ENCODE results near the gene GSN. TPM values are rescaled to one million over a fixed set of nuclear protein-coding genes. Genes with fewer than 3 reads are reported as not detected.

The GSN gene
- total and polyA plus RNA-seq, 4 donors, result 18.8 to 402 (median 51.6) TPM

DNA sequence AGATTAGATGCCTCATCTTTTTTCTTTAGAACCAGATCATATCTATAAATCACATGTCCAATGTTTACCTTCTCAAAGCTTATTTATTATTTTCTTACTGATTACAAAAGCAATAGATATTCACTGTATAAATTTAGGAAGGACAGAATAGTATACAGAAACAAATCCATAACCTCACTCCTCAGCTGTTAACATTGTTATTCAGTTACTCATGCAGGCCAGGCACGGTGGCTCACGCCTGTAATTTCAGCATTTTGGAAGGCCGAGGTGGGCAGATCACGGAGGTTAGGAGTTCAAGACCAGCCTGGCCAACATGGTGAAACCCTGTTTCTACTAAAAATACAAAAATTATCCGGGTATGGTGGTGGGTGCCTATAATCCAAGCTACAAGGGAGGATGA is 86.8 kb downstream of the GSN start:
- peaks cover 5 to 22% (median 14%) of the 10 kb centered on the region in 4 donors for H3K4me1 ChIP-seq (ENCODE audit: control insufficient read depth in 4 of 4, insufficient read depth in 4 of 4, low read length in 3 of 4)
- no peaks in the 10 kb centered on the region for H3K9me3 ChIP-seq (ENCODE audit: control insufficient read depth in 4 of 4, low read length in 3 of 4)
- H3K9ac ChIP-seq (ENCODE audit: low read depth in 1 of 2, low read length in 2 of 2), result no peak overlapping the region
- no peak overlapping the region for H3K27ac ChIP-seq (ENCODE audit: low read depth in 1 of 2, low read length in 2 of 2)
- no peak overlapping the region for H3K4me3 ChIP-seq (ENCODE audit: low read depth in 1 of 3, low read length in 3 of 3)
- no peaks in the 10 kb centered on the region for H3K27me3 ChIP-seq (ENCODE audit: control insufficient read depth in 4 of 4, insufficient read depth in 4 of 4, low read length in 3 of 4)
- 88% methylated on average over 5 of the region's 5 CpGs for WGBS
- peaks cover 8 to 55% (median 38%) of the 10 kb centered on the region in 4 donors for H3K36me3 ChIP-seq (ENCODE audit: control insufficient read depth in 4 of 4, insufficient read depth in 3 of 4, low read depth in 1 of 4, low read length in 3 of 4)
- DNase-seq (ENCODE audit: low spot score), result no peak
- TF ChIP-seq SP1 (IDR thresholded peaks at IDR 0.05) (no peak), RAD21 (IDR thresholded peaks at IDR 0.05) (no peak), NR2F2 (IDR thresholded peaks at IDR 0.05) (no peak), HNF4A (conservative IDR thresholded peaks at IDR 0.05) (no peak)
- TF ChIP-seq, protein P1, sequence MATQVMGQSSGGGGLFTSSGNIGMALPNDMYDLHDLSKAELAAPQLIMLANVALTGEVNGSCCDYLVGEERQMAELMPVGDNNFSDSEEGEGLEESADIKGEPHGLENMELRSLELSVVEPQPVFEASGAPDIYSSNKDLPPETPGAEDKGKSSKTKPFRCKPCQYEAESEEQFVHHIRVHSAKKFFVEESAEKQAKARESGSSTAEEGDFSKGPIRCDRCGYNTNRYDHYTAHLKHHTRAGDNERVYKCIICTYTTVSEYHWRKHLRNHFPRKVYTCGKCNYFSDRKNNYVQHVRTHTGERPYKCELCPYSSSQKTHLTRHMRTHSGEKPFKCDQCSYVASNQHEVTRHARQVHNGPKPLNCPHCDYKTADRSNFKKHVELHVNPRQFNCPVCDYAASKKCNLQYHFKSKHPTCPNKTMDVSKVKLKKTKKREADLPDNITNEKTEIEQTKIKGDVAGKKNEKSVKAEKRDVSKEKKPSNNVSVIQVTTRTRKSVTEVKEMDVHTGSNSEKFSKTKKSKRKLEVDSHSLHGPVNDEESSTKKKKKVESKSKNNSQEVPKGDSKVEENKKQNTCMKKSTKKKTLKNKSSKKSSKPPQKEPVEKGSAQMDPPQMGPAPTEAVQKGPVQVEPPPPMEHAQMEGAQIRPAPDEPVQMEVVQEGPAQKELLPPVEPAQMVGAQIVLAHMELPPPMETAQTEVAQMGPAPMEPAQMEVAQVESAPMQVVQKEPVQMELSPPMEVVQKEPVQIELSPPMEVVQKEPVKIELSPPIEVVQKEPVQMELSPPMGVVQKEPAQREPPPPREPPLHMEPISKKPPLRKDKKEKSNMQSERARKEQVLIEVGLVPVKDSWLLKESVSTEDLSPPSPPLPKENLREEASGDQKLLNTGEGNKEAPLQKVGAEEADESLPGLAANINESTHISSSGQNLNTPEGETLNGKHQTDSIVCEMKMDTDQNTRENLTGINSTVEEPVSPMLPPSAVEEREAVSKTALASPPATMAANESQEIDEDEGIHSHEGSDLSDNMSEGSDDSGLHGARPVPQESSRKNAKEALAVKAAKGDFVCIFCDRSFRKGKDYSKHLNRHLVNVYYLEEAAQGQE (IDR thresholded peaks at IDR 0.05), result no peak

DNA sequence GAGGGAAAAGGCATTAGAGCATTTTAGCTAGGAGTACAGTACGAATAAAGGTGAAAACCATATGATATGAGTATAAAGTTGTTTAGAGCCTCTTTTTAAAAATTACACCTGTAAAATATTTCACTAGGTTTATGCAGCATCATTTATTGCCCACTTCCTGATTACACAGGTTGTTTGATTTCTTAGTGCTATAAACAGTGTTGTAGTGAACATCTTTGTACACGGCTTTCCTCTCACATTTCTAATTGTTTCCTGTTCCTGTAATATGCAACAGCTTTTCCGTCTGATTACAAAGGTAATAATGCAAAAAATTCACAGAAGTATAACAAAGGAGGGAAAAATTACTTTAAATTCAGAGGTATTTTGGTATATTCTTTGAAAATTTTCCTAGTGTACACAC is 89.0 kb downstream of the GSN start:
- no peak overlapping the region for H3K4me3 ChIP-seq (ENCODE audit: low read depth in 1 of 3, low read length in 3 of 3)
- no peak for TF ChIP-seq FOXA1 (IDR thresholded peaks at IDR 0.05)
- TF ChIP-seq HNF4A (conservative IDR thresholded peaks at IDR 0.05), result no peak
- TF ChIP-seq, protein P2, sequence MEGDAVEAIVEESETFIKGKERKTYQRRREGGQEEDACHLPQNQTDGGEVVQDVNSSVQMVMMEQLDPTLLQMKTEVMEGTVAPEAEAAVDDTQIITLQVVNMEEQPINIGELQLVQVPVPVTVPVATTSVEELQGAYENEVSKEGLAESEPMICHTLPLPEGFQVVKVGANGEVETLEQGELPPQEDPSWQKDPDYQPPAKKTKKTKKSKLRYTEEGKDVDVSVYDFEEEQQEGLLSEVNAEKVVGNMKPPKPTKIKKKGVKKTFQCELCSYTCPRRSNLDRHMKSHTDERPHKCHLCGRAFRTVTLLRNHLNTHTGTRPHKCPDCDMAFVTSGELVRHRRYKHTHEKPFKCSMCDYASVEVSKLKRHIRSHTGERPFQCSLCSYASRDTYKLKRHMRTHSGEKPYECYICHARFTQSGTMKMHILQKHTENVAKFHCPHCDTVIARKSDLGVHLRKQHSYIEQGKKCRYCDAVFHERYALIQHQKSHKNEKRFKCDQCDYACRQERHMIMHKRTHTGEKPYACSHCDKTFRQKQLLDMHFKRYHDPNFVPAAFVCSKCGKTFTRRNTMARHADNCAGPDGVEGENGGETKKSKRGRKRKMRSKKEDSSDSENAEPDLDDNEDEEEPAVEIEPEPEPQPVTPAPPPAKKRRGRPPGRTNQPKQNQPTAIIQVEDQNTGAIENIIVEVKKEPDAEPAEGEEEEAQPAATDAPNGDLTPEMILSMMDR (IDR thresholded peaks at IDR 0.05; ENCODE audit: low read depth, low read length, missing input control), result no peak
- no peak for TF ChIP-seq GABPA (IDR thresholded peaks at IDR 0.05 in 1 of 2, conservative IDR thresholded peaks at IDR 0.05 in 1 of 2)
- WGBS, result 73% methylated on average over 3 of the region's 3 CpGs
- H3K27me3 ChIP-seq (ENCODE audit: control insufficient read depth in 4 of 4, insufficient read depth in 4 of 4, low read length in 3 of 4), result no peaks in the 10 kb centered on the region
- peaks cover 6 to 34% (median 26%) of the 10 kb centered on the region in 4 donors for H3K36me3 ChIP-seq (ENCODE audit: control insufficient read depth in 4 of 4, insufficient read depth in 3 of 4, low read depth in 1 of 4, low read length in 3 of 4)
- no peak for DNase-seq (ENCODE audit: low spot score)
- peak overlapping the region; percentile 61 to 65 for H3K27ac ChIP-seq (ENCODE audit: low read depth in 1 of 2, low read length in 2 of 2)
- H3K9me3 ChIP-seq (ENCODE audit: control insufficient read depth in 4 of 4, low read length in 3 of 4), result no peaks in the 10 kb centered on the region
- H3K9ac ChIP-seq (ENCODE audit: low read depth in 1 of 2, low read length in 2 of 2), result no peak overlapping the region
- peaks cover 7 to 24% (median 13%) of the 10 kb centered on the region in 4 donors for H3K4me1 ChIP-seq (ENCODE audit: control insufficient read depth in 4 of 4, insufficient read depth in 4 of 4, low read length in 3 of 4)

DNA sequence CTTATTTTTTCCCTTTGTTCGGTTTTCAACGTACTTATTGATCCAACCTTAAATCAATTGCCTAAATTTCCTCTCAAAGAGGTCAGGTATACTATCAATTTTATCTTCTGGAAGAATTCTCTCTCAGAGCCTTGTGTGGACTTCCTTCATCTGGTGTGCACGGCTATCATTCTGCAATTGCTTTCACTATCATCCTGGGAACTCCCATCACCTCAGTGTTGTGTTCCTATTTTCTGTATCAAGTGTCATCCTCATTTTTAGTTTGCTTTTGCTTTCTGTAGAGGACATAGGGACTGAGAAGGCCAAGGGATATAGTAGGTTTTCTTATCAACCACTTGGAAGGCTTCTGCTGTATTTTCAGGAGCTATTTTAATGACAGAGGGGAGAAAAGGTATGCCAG is 90.8 kb downstream of the GSN start:
- 15% methylated on average over 3 of the region's 3 CpGs for WGBS
- peak overlapping the region; percentile 17 to 60 for H3K9ac ChIP-seq (ENCODE audit: low read depth in 1 of 2, low read length in 2 of 2)
- peaks cover 3 to 19% (median 14%) of the 10 kb centered on the region in 4 donors for H3K36me3 ChIP-seq (ENCODE audit: control insufficient read depth in 4 of 4, insufficient read depth in 3 of 4, low read depth in 1 of 4, low read length in 3 of 4)
- no peak for DNase-seq (ENCODE audit: low spot score)
- H3K27ac ChIP-seq (ENCODE audit: low read depth in 1 of 2, low read length in 2 of 2), result peak overlapping the region; percentile 77 to 79
- H3K4me1 ChIP-seq (ENCODE audit: control insufficient read depth in 4 of 4, insufficient read depth in 4 of 4, low read length in 3 of 4), result peaks cover 7 to 38% (median 22%) of the 10 kb centered on the region in 4 donors
- H3K27me3 ChIP-seq (ENCODE audit: control insufficient read depth in 4 of 4, insufficient read depth in 4 of 4, low read length in 3 of 4), result no peaks in the 10 kb centered on the region
- H3K9me3 ChIP-seq (ENCODE audit: control insufficient read depth in 4 of 4, low read length in 3 of 4), result no peaks in the 10 kb centered on the region
- no peak overlapping the region for H3K4me3 ChIP-seq (ENCODE audit: low read depth in 1 of 3, low read length in 3 of 3)
- TF ChIP-seq, protein P1 (IDR thresholded peaks at IDR 0.05), result no peak
- TF ChIP-seq, protein P3, sequence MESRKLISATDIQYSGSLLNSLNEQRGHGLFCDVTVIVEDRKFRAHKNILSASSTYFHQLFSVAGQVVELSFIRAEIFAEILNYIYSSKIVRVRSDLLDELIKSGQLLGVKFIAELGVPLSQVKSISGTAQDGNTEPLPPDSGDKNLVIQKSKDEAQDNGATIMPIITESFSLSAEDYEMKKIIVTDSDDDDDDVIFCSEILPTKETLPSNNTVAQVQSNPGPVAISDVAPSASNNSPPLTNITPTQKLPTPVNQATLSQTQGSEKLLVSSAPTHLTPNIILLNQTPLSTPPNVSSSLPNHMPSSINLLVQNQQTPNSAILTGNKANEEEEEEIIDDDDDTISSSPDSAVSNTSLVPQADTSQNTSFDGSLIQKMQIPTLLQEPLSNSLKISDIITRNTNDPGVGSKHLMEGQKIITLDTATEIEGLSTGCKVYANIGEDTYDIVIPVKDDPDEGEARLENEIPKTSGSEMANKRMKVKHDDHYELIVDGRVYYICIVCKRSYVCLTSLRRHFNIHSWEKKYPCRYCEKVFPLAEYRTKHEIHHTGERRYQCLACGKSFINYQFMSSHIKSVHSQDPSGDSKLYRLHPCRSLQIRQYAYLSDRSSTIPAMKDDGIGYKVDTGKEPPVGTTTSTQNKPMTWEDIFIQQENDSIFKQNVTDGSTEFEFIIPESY (IDR thresholded peaks at IDR 0.05), result no peak
- TF ChIP-seq, protein P4, sequence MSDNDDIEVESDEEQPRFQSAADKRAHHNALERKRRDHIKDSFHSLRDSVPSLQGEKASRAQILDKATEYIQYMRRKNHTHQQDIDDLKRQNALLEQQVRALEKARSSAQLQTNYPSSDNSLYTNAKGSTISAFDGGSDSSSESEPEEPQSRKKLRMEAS (IDR thresholded peaks at IDR 0.05), result no peak
- TF ChIP-seq, protein P5, sequence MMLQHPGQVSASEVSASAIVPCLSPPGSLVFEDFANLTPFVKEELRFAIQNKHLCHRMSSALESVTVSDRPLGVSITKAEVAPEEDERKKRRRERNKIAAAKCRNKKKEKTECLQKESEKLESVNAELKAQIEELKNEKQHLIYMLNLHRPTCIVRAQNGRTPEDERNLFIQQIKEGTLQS (IDR thresholded peaks at IDR 0.05), result no peak
- TF ChIP-seq EGR1 (IDR thresholded peaks at IDR 0.05; ENCODE audit: low read depth in 2 of 2) (no peak), SP1 (IDR thresholded peaks at IDR 0.05) (no peak), RXRA (IDR thresholded peaks at IDR 0.05) (no peak), FOXA1 (IDR thresholded peaks at IDR 0.05) (no peak), YY1 (IDR thresholded peaks at IDR 0.05) (no peak), FOXA2 (IDR thresholded peaks at IDR 0.05) (no peak)
